Left lobe of liver (tissue), 2 donors: ENCODE results near the gene TMPRSS2. TPM values are rescaled to one million over a fixed set of nuclear protein-coding genes. Genes with fewer than 3 reads are reported as not detected.

Experiments
- ATAC-seq: fragments of 200-7000 bp; cut with Tn5 transposase; one replicate; pipeline ENCODE4 v1.9.1; 2020; ENCODE audit warnings: mild to moderate bottlenecking, moderate library complexity
- DNase-seq: peaks from one replicate; pipeline ENCODE4 v3.0.0-alpha.2; 2020; ENCODE audit warnings: low spot score
- total RNA-seq: library from RNA; stranded (reverse); gene quantifications from one replicate; pipeline ENCODE4 v1.2.1, GENCODE V29; 2021
- donor health status: DM: no; HTN: no; CAD: no; lungs with moderate emphysema.
- donor health status: DM: no; HTN: yes; CAD: no.

The TMPRSS2 gene
- total RNA-seq, 1 donor from 2014 or later, result 21.5 TPM

GRCh38 chr21:41482980-41483379, 25.0 kb downstream of the TMPRSS2 start:
- DNase-seq, result no peak
- ATAC-seq, result no peak

- DNase-seq, result no peak
- no peak for ATAC-seq
These were observed 25.7 kb downstream of the TMPRSS2 start for GRCh38 chr21:41482301-41482700.

GRCh38 chr21:41481191-41481590, 26.8 kb downstream of the TMPRSS2 start:
- DNase-seq, result no peak

GRCh38 chr21:41480086-41480690, 27.8 kb downstream of the TMPRSS2 start:
- ATAC-seq (peak; percentile 82), DNase-seq (peak; percentile 90)

More at GRCh38 chr21:41481191-41481590, 26.8 kb downstream of the TMPRSS2 start:
- ATAC-seq, result no peak

GRCh38 chr21:41479686-41480085, 28.3 kb downstream of the TMPRSS2 start:
- ATAC-seq (no peak), DNase-seq (no peak)

- DNase-seq (no peak), ATAC-seq (peak; percentile 8)
These were observed 29.4 kb downstream of the TMPRSS2 start for GRCh38 chr21:41478319-41479177.

GRCh38 chr21:41477641-41478318, 30.2 kb downstream of the TMPRSS2 start:
- peak; percentile 77 for ATAC-seq
- peak; percentile 75 for DNase-seq

GRCh38 chr21:41475714-41476420, 32.1 kb downstream of the TMPRSS2 start:
- DNase-seq (no peak), ATAC-seq (no peak)

GRCh38 chr21:41472753-41473548, 35.0 kb downstream of the TMPRSS2 start:
- no peak for DNase-seq

GRCh38 chr21:41470054-41470453, 37.9 kb downstream of the TMPRSS2 start:
- no peak for ATAC-seq
- DNase-seq, result no peak

More at GRCh38 chr21:41472753-41473548, 35.0 kb downstream of the TMPRSS2 start:
- no peak for ATAC-seq

- ATAC-seq, result no peak
These were observed 41.7 kb downstream of the TMPRSS2 start for GRCh38 chr21:41466024-41466820.

GRCh38 chr21:41465176-41465781, 42.7 kb downstream of the TMPRSS2 start:
- ATAC-seq (no peak), DNase-seq (no peak)

More at GRCh38 chr21:41466024-41466820, 41.7 kb downstream of the TMPRSS2 start:
- no peak for DNase-seq

- peak; percentile 69 for DNase-seq
- ATAC-seq, result peak; percentile 98
These were observed 47.1 kb downstream of the TMPRSS2 start for GRCh38 chr21:41460578-41461527.

- no peak for ATAC-seq
- DNase-seq, result no peak
These were observed 47.9 kb downstream of the TMPRSS2 start for GRCh38 chr21:41459884-41460534.

GRCh38 chr21:41458559-41458958, 49.4 kb downstream of the TMPRSS2 start:
- DNase-seq (no peak), ATAC-seq (no peak)

- ATAC-seq, result no peak
- no peak for DNase-seq
These were observed 49.8 kb downstream of the TMPRSS2 start for GRCh38 chr21:41458121-41458520.

GRCh38 chr21:41453761-41454160, 54.2 kb downstream of the TMPRSS2 start:
- DNase-seq (no peak), ATAC-seq (no peak)
